Ovary (tissue), 3 donors: ENCODE results near the gene HNF1A.

ENCODE experiments used
- CTCF ChIP-seq, 3 donors: fragments of 450-650 bp in 2 of 3; fragments of 200-600 bp in 1 of 3; IDR thresholded peaks; one replicate each; pipeline versions ENCODE4 v1.5.1 to v1.8.0; 2016 to 2022; ENCODE audit warnings: antibody characterized with exemption in 3 of 3, mild to moderate bottlenecking in 1 of 3
- EP300 ChIP-seq: sonication (generic); formaldehyde crosslinking; IDR thresholded peaks from one replicate; pipeline ENCODE4 v1.6.1; 2017; ENCODE audit warnings: antibody characterized with exemption
- POLR2A ChIP-seq: fragments of 450-650 bp; IDR thresholded peaks from one replicate; pipeline ENCODE4 v1.6.1; 2017; ENCODE audit warnings: antibody characterized with exemption, mild to moderate bottlenecking, moderate library complexity
- donor health status: DM: no; HTN: no; CAD: no.

GRCh38 chr12:121009741-121010140 lies 31.4 kb downstream of the HNF1A start:
- TF ChIP-seq POLR2A (no peak), CTCF (IDR thresholded peaks at IDR 0.05) (no peak), EP300 (no peak)
